ENCODE results near the gene GSTT2.

The GSTT2 gene

GRCh38 chr22:24026056-24026455 lies 46.1 kb downstream of the GSTT2 start:
- Histone ChIP-seq H3K4me1 (peaks cover 2% of the 10 kb centered on the region; the same call in 1 of the 2 replicates), H3K9me3 (no peaks in the 10 kb centered on the region), H3K4me3 (ENCODE audit: low read depth, low read length) (no peak overlapping the region), H3K36me3 (no peaks in the 10 kb centered on the region), H3K27me3 (no peaks in the 10 kb centered on the region)
- DNase-seq = no peak
- no peak for TF ChIP-seq CTCF (IDR thresholded peaks at IDR 0.05; ENCODE audit: low read depth, low read length)

GRCh38 chr22:24026733-24027132 lies 46.8 kb downstream of the GSTT2 start:
- Histone ChIP-seq H3K4me3 (ENCODE audit: low read depth, low read length) (no peak overlapping the region), H3K9me3 (no peaks in the 10 kb centered on the region), H3K4me1 (peaks cover 2% of the 10 kb centered on the region; the same call in 1 of the 2 replicates), H3K36me3 (no peaks in the 10 kb centered on the region), H3K27me3 (no peaks in the 10 kb centered on the region)
- DNase-seq = no peak
- TF ChIP-seq CTCF (IDR thresholded peaks at IDR 0.05; ENCODE audit: low read depth, low read length) = no peak

- no peak for TF ChIP-seq CTCF (IDR thresholded peaks at IDR 0.05; ENCODE audit: low read depth, low read length)
These were observed 47.5 kb downstream of the GSTT2 start for GRCh38 chr22:24027389-24027975.

GRCh38 chr22:24027991-24028390 lies 48.1 kb downstream of the GSTT2 start:
- Histone ChIP-seq H3K27me3 (no peaks in the 10 kb centered on the region), H3K36me3 (no peaks in the 10 kb centered on the region), H3K4me1 (peaks cover 2% of the 10 kb centered on the region; the same call in 1 of the 2 replicates), H3K9me3 (no peaks in the 10 kb centered on the region), H3K4me3 (ENCODE audit: low read depth, low read length) (no peak overlapping the region)
- TF ChIP-seq CTCF (IDR thresholded peaks at IDR 0.05; ENCODE audit: low read depth, low read length) = no peak
- no peak for DNase-seq

More at GRCh38 chr22:24027389-24027975, 47.5 kb downstream of the GSTT2 start:
- Histone ChIP-seq H3K4me1 (peaks cover 2% of the 10 kb centered on the region; the same call in 1 of the 2 replicates), H3K27me3 (no peaks in the 10 kb centered on the region), H3K9me3 (no peaks in the 10 kb centered on the region), H3K4me3 (ENCODE audit: low read depth, low read length) (no peak overlapping the region), H3K36me3 (no peaks in the 10 kb centered on the region)
- DNase-seq = no peak

- TF ChIP-seq CTCF (IDR thresholded peaks at IDR 0.05; ENCODE audit: low read depth, low read length) = no peak
- no peaks in the 10 kb centered on the region for H3K36me3 ChIP-seq
- no peak overlapping the region for H3K4me3 ChIP-seq (ENCODE audit: low read depth, low read length)
- H3K27me3 ChIP-seq = no peaks in the 10 kb centered on the region
- peaks cover 2% of the 10 kb centered on the region; the same call in 1 of the 2 replicates for H3K4me1 ChIP-seq
- no peak for DNase-seq
- no peaks in the 10 kb centered on the region for H3K9me3 ChIP-seq
These were observed 48.6 kb downstream of the GSTT2 start for GRCh38 chr22:24028533-24028932.

- Histone ChIP-seq H3K4me1 (peaks cover 2% of the 10 kb centered on the region; the same call in 1 of the 2 replicates), H3K36me3 (no peaks in the 10 kb centered on the region), H3K9me3 (no peaks in the 10 kb centered on the region), H3K27me3 (no peaks in the 10 kb centered on the region), H3K4me3 (ENCODE audit: low read depth, low read length) (no peak overlapping the region)
- no peak for TF ChIP-seq CTCF (IDR thresholded peaks at IDR 0.05; ENCODE audit: low read depth, low read length)
- no peak for DNase-seq
These were observed 49.4 kb downstream of the GSTT2 start for GRCh38 chr22:24029304-24029703.
